NCI-H1105 treated with DMSO at 0.1 percent for 48 hours (cell line): Measurements from ENCODE around the gene EHBP1.
A peak's percentile ranks its signal among the peaks of the same experiment; 100 is the strongest.

Source experiments
- DNase-seq: peaks from one replicate; lab custom pipeline; 2025; lab: John Stamatoyannopoulos, UW

EHBP1 gene

GRCh38 chr2:62964050-62964449 lies 258.5 kb downstream of the EHBP1 start:
- DNase-seq = no peak

- no peak for DNase-seq
These were observed 259.2 kb downstream of the EHBP1 start for GRCh38 chr2:62964671-62965070.

GRCh38 chr2:62966991-62967390 lies 261.5 kb downstream of the EHBP1 start:
- DNase-seq = no peak

- no peak for DNase-seq
These were observed 262.7 kb downstream of the EHBP1 start for GRCh38 chr2:62968168-62968567.

GRCh38 chr2:62968668-62969067 lies 263.2 kb downstream of the EHBP1 start:
- no peak for DNase-seq

- DNase-seq = no peak
These were observed 266.4 kb downstream of the EHBP1 start for GRCh38 chr2:62971936-62972335.

- DNase-seq = peak; percentile 71
These were observed 267.1 kb downstream of the EHBP1 start for GRCh38 chr2:62972601-62973000.

GRCh38 chr2:62974999-62975398 lies 269.5 kb downstream of the EHBP1 start:
- DNase-seq = no peak

GRCh38 chr2:62991605-62992004 lies 286.1 kb downstream of the EHBP1 start:
- no peak for DNase-seq

- DNase-seq = no peak
These were observed 287.0 kb downstream of the EHBP1 start for GRCh38 chr2:62992561-62992960.

GRCh38 chr2:62994206-62994605 lies 288.7 kb downstream of the EHBP1 start:
- DNase-seq = no peak

- no peak for DNase-seq
These were observed 291.1 kb downstream of the EHBP1 start for GRCh38 chr2:62996534-62997186.

- no peak for DNase-seq
These were observed 293.4 kb downstream of the EHBP1 start for GRCh38 chr2:62998949-62999348.

- no peak for DNase-seq
These were observed 294.4 kb downstream of the EHBP1 start for GRCh38 chr2:62999905-63000304.

- DNase-seq = no peak
These were observed 295.3 kb downstream of the EHBP1 start for GRCh38 chr2:63000801-63001200.

GRCh38 chr2:63001576-63001975 lies 296.1 kb downstream of the EHBP1 start:
- no peak for DNase-seq

- peak; percentile 67 for DNase-seq
These were observed 297.8 kb downstream of the EHBP1 start for GRCh38 chr2:63003351-63003750.

GRCh38 chr2:63007813-63008458 lies 302.4 kb downstream of the EHBP1 start:
- no peak for DNase-seq

- DNase-seq = no peak
These were observed 303.3 kb downstream of the EHBP1 start for GRCh38 chr2:63008838-63009237.

GRCh38 chr2:63009490-63009889 lies 304.0 kb downstream of the EHBP1 start:
- no peak for DNase-seq

GRCh38 chr2:63012541-63012940 lies 307.0 kb downstream of the EHBP1 start:
- DNase-seq = no peak

GRCh38 chr2:63013438-63013837 lies 307.9 kb downstream of the EHBP1 start:
- no peak for DNase-seq

GRCh38 chr2:63015389-63015788 lies 309.9 kb downstream of the EHBP1 start:
- no peak for DNase-seq

GRCh38 chr2:63018439-63018838 lies 312.9 kb downstream of the EHBP1 start:
- DNase-seq = no peak
